ENCODE data around the gene PAX6.
"Not testable (repeated sequence)": the region's sequence is repeated elsewhere in the genome, so short reads cannot be mapped to it uniquely, and the experiment has no call there.

Gene PAX6

GRCh38 chr11:31768749-31769640, 42.1 kb downstream of the PAX6 start:
- DNase-seq (ENCODE audit: low read depth), result no peak
- Histone ChIP-seq H3K36me3 (ENCODE audit: control insufficient read depth, insufficient read depth, low read length, severe bottlenecking) (no peaks in the 10 kb centered on the region), H3K9ac (ENCODE audit: low read length) (no peak overlapping the region), H3K4me1 (ENCODE audit: control insufficient read depth, insufficient read depth, low read length) (no peaks in the 10 kb centered on the region), H3K27me3 (replicated peaks; ENCODE audit: control insufficient read depth, insufficient read depth, low read length) (no peaks in the 10 kb centered on the region), H3K4me3 (ENCODE audit: low read length) (no peak overlapping the region), H3K9me3 (ENCODE audit: control insufficient read depth, low read length) (no peaks in the 10 kb centered on the region)

GRCh38 chr11:31767685-31768084, 43.4 kb downstream of the PAX6 start:
- Histone ChIP-seq H3K9me3 (ENCODE audit: control insufficient read depth, low read length) (no peaks in the 10 kb centered on the region), H3K4me1 (ENCODE audit: control insufficient read depth, insufficient read depth, low read length) (no peaks in the 10 kb centered on the region), H3K9ac (ENCODE audit: low read length) (no peak overlapping the region), H3K27me3 (replicated peaks; ENCODE audit: control insufficient read depth, insufficient read depth, low read length) (no peaks in the 10 kb centered on the region), H3K36me3 (ENCODE audit: control insufficient read depth, insufficient read depth, low read length, severe bottlenecking) (no peaks in the 10 kb centered on the region), H3K4me3 (ENCODE audit: low read length) (no peak overlapping the region)
- no peak for DNase-seq (ENCODE audit: low read depth)

- H3K9me3 ChIP-seq (ENCODE audit: control insufficient read depth, low read length), result no peaks in the 10 kb centered on the region
- H3K4me1 ChIP-seq (ENCODE audit: control insufficient read depth, insufficient read depth, low read length), result no peaks in the 10 kb centered on the region
- H3K4me3 ChIP-seq (ENCODE audit: low read length), result no peak overlapping the region
- H3K36me3 ChIP-seq (ENCODE audit: control insufficient read depth, insufficient read depth, low read length, severe bottlenecking), result no peaks in the 10 kb centered on the region
- no peak for DNase-seq (ENCODE audit: low read depth)
- H3K9ac ChIP-seq (ENCODE audit: low read length), result no peak overlapping the region
- no peaks in the 10 kb centered on the region for H3K27me3 ChIP-seq (replicated peaks; ENCODE audit: control insufficient read depth, insufficient read depth, low read length)
Observed at GRCh38 chr11:31767066-31767465, 44.1 kb downstream of the PAX6 start.

- no peak for DNase-seq (ENCODE audit: low read depth)
- no peaks in the 10 kb centered on the region for H3K4me1 ChIP-seq (ENCODE audit: control insufficient read depth, insufficient read depth, low read length)
- no peak overlapping the region for H3K4me3 ChIP-seq (ENCODE audit: low read length)
Observed at GRCh38 chr11:31764766-31765165, 46.4 kb downstream of the PAX6 start.

GRCh38 chr11:31764261-31764660, 46.9 kb downstream of the PAX6 start:
- Histone ChIP-seq H3K36me3 (ENCODE audit: control insufficient read depth, insufficient read depth, low read length, severe bottlenecking) (no peaks in the 10 kb centered on the region), H3K9ac (ENCODE audit: low read length) (no peak overlapping the region), H3K27me3 (replicated peaks; ENCODE audit: control insufficient read depth, insufficient read depth, low read length) (no peaks in the 10 kb centered on the region), H3K4me1 (ENCODE audit: control insufficient read depth, insufficient read depth, low read length) (no peaks in the 10 kb centered on the region), H3K4me3 (ENCODE audit: low read length) (no peak overlapping the region), H3K9me3 (ENCODE audit: control insufficient read depth, low read length) (no peaks in the 10 kb centered on the region)
- no peak for DNase-seq (ENCODE audit: low read depth)

More at GRCh38 chr11:31764766-31765165, 46.4 kb downstream of the PAX6 start:
- no peaks in the 10 kb centered on the region for H3K27me3 ChIP-seq (replicated peaks; ENCODE audit: control insufficient read depth, insufficient read depth, low read length)
- H3K9me3 ChIP-seq (ENCODE audit: control insufficient read depth, low read length), result no peaks in the 10 kb centered on the region
- no peaks in the 10 kb centered on the region for H3K36me3 ChIP-seq (ENCODE audit: control insufficient read depth, insufficient read depth, low read length, severe bottlenecking)
- no peak overlapping the region for H3K9ac ChIP-seq (ENCODE audit: low read length)

- H3K4me1 ChIP-seq (ENCODE audit: control insufficient read depth, insufficient read depth, low read length), result no peaks in the 10 kb centered on the region
- no peak overlapping the region for H3K4me3 ChIP-seq (ENCODE audit: low read length)
- DNase-seq (ENCODE audit: low read depth), result no peak
Observed at GRCh38 chr11:31763296-31763695, 47.8 kb downstream of the PAX6 start.

GRCh38 chr11:31761636-31762035, 49.5 kb downstream of the PAX6 start:
- DNase-seq (ENCODE audit: low read depth), result no peak
- no peak overlapping the region for H3K4me3 ChIP-seq (ENCODE audit: low read length)
- H3K9ac ChIP-seq (ENCODE audit: low read length), result no peak overlapping the region
- no peaks in the 10 kb centered on the region for H3K9me3 ChIP-seq (ENCODE audit: control insufficient read depth, low read length)
- H3K4me1 ChIP-seq (ENCODE audit: control insufficient read depth, insufficient read depth, low read length), result peaks cover 10% of the 10 kb centered on the region
- H3K36me3 ChIP-seq (ENCODE audit: control insufficient read depth, insufficient read depth, low read length, severe bottlenecking), result no peaks in the 10 kb centered on the region
- no peaks in the 10 kb centered on the region for H3K27me3 ChIP-seq (replicated peaks; ENCODE audit: control insufficient read depth, insufficient read depth, low read length)

More at GRCh38 chr11:31763296-31763695, 47.8 kb downstream of the PAX6 start:
- Histone ChIP-seq H3K9me3 (ENCODE audit: control insufficient read depth, low read length) (no peaks in the 10 kb centered on the region), H3K9ac (ENCODE audit: low read length) (no peak overlapping the region), H3K27me3 (replicated peaks; ENCODE audit: control insufficient read depth, insufficient read depth, low read length) (no peaks in the 10 kb centered on the region), H3K36me3 (ENCODE audit: control insufficient read depth, insufficient read depth, low read length, severe bottlenecking) (no peaks in the 10 kb centered on the region)

GRCh38 chr11:31757260-31757835, 53.8 kb downstream of the PAX6 start:
- Histone ChIP-seq H3K4me1 (ENCODE audit: control insufficient read depth, insufficient read depth, low read length) (peaks cover 10% of the 10 kb centered on the region), H3K36me3 (ENCODE audit: control insufficient read depth, insufficient read depth, low read length, severe bottlenecking) (no peaks in the 10 kb centered on the region), H3K4me3 (ENCODE audit: low read length) (no peak overlapping the region), H3K9me3 (ENCODE audit: control insufficient read depth, low read length) (no peaks in the 10 kb centered on the region), H3K27me3 (replicated peaks; ENCODE audit: control insufficient read depth, insufficient read depth, low read length) (no peaks in the 10 kb centered on the region), H3K9ac (ENCODE audit: low read length) (no peak overlapping the region)
- DNase-seq (ENCODE audit: low read depth), result no peak

- no peak overlapping the region for H3K9ac ChIP-seq (ENCODE audit: low read length)
Observed at GRCh38 chr11:31747581-31747980, 63.5 kb downstream of the PAX6 start.

GRCh38 chr11:31740731-31741368, 70.3 kb downstream of the PAX6 start:
- not testable (repeated sequence) for H3K4me1 ChIP-seq (ENCODE audit: control insufficient read depth, insufficient read depth, low read length); H3K27me3 ChIP-seq (replicated peaks; ENCODE audit: control insufficient read depth, insufficient read depth, low read length); H3K9me3 ChIP-seq (ENCODE audit: control insufficient read depth, low read length); H3K9ac ChIP-seq (ENCODE audit: low read length); H3K4me3 ChIP-seq (ENCODE audit: low read length); H3K36me3 ChIP-seq (ENCODE audit: control insufficient read depth, insufficient read depth, low read length, severe bottlenecking); DNase-seq (ENCODE audit: low read depth)

More at GRCh38 chr11:31747581-31747980, 63.5 kb downstream of the PAX6 start:
- no peak for DNase-seq (ENCODE audit: low read depth)
- no peaks in the 10 kb centered on the region for H3K9me3 ChIP-seq (ENCODE audit: control insufficient read depth, low read length)
- H3K27me3 ChIP-seq (replicated peaks; ENCODE audit: control insufficient read depth, insufficient read depth, low read length), result no peaks in the 10 kb centered on the region
- no peaks in the 10 kb centered on the region for H3K4me1 ChIP-seq (ENCODE audit: control insufficient read depth, insufficient read depth, low read length)
- no peaks in the 10 kb centered on the region for H3K36me3 ChIP-seq (ENCODE audit: control insufficient read depth, insufficient read depth, low read length, severe bottlenecking)
- no peak overlapping the region for H3K4me3 ChIP-seq (ENCODE audit: low read length)

GRCh38 chr11:31740131-31740530, 71.0 kb downstream of the PAX6 start:
- no peak for DNase-seq (ENCODE audit: low read depth)
- H3K4me3 ChIP-seq (ENCODE audit: low read length), result no peak overlapping the region
- H3K36me3 ChIP-seq (ENCODE audit: control insufficient read depth, insufficient read depth, low read length, severe bottlenecking), result no peaks in the 10 kb centered on the region
- H3K27me3 ChIP-seq (replicated peaks; ENCODE audit: control insufficient read depth, insufficient read depth, low read length), result no peaks in the 10 kb centered on the region
- H3K9me3 ChIP-seq (ENCODE audit: control insufficient read depth, low read length), result no peaks in the 10 kb centered on the region
- H3K9ac ChIP-seq (ENCODE audit: low read length), result no peak overlapping the region
- no peaks in the 10 kb centered on the region for H3K4me1 ChIP-seq (ENCODE audit: control insufficient read depth, insufficient read depth, low read length)

Data from adipocyte (in vitro differentiated cells).